GM13977 (cell line): ENCODE results near the gene TMEM45A.
"Not testable (repeated sequence)": the region's sequence is repeated elsewhere in the genome, so short reads cannot be mapped to it uniquely, and the experiment has no call there.

Source experiments
- DNase-seq: peaks from one replicate; pipeline ENCODE4 v3.0.0; 2012; ENCODE audit warnings: low spot score
- in situ Hi-C: fragments of 300-500 bp; cut with MboI; formaldehyde crosslinking; loops from one replicate; pipeline ENCODE4 v1.12.0; 2022; ENCODE audit warnings: low sequenced_read_pairs, low pct_unique_long_range_greater_than_20kb, mixed read lengths, inconsistent platforms; ENCODE audit not compliant: unreplicated experiment
- TF ChIP-seq, protein P1 (sequence below): IDR thresholded peaks from 2 replicates; pipeline ENCODE4 v1.5.1; 2012; ENCODE audit warnings: mild to moderate bottlenecking, control low read depth; ENCODE audit not compliant: insufficient read depth; ENCODE audit errors: extremely low read depth, missing control alignments

The TMEM45A gene

GRCh38 chr3:100503448-100503847 lies 11.0 kb downstream of the TMEM45A start:
- TF ChIP-seq, protein P1, sequence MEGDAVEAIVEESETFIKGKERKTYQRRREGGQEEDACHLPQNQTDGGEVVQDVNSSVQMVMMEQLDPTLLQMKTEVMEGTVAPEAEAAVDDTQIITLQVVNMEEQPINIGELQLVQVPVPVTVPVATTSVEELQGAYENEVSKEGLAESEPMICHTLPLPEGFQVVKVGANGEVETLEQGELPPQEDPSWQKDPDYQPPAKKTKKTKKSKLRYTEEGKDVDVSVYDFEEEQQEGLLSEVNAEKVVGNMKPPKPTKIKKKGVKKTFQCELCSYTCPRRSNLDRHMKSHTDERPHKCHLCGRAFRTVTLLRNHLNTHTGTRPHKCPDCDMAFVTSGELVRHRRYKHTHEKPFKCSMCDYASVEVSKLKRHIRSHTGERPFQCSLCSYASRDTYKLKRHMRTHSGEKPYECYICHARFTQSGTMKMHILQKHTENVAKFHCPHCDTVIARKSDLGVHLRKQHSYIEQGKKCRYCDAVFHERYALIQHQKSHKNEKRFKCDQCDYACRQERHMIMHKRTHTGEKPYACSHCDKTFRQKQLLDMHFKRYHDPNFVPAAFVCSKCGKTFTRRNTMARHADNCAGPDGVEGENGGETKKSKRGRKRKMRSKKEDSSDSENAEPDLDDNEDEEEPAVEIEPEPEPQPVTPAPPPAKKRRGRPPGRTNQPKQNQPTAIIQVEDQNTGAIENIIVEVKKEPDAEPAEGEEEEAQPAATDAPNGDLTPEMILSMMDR: no peak
- no peak for DNase-seq
- in situ Hi-C loops: no loop called here

DNA sequence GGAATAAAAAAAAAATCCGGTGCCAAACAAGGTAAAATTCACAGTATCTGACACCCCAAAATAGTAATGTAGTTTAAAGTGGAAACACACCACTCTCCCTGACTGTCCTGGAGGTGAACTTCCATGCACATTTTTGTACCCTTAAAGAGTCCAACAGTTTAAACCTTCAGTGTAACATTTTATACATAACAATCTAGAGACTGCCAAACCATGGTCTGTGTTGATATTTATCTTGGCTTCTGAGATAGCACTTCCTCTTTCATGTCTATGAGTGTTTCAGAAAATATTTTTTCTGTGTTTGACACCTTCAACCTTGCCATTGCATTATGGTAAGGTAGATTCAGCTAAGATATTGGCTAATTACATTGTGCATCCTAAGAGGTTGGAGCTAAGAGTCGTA lies 13.9 kb downstream of the TMEM45A start:
- no peak for DNase-seq
- in situ Hi-C loops: no loop called here
- TF ChIP-seq, protein P1: no peak

DNA sequence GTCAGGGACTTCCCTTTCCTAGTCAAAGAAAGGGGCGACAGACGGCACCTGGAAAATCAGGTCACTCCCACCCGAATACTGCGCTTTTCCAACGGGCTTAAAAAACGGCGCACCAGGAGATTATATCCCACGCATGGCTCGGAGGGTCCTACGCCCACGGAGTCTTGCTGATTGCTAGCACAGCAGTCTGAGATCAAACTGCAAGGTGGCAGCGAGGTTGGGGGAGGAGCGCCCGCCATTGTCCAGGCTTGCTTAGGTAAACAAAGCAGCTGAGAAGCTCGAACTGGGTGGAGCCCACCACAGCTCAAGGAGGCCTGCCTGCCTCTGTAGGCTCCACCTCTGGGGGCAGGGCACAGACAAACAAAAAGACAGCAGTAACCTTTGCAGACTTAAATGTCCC lies 17.4 kb downstream of the TMEM45A start:
- DNase-seq, in situ Hi-C loops: not testable (repeated sequence)

DNA sequence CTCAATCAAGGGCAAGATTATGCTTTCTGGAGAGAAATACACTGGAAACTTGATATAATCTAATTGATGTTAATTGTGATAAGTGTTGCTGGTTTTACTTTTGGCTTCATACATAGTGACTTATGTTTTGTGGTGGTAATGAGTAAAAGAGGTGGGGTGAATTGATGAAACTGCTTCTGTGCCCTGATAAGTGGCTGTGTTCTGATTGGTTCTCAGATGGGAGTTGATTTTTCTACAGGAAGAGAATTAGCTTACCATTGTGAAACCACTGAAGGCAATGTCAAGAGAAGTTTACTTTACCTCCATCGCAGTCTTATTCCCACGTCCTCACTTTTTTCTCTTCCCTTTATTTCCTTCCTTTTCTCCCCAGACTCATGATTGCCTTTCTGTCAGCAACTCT lies 23.8 kb downstream of the TMEM45A start:
- TF ChIP-seq, protein P1: no peak
- in situ Hi-C loops: no loop called here
- DNase-seq: no peak

- in situ Hi-C loops: no loop called here
- DNase-seq: no peak
- TF ChIP-seq, protein P1: no peak
Observed at GRCh38 chr3:100516838-100517237, 24.4 kb downstream of the TMEM45A start.

DNA sequence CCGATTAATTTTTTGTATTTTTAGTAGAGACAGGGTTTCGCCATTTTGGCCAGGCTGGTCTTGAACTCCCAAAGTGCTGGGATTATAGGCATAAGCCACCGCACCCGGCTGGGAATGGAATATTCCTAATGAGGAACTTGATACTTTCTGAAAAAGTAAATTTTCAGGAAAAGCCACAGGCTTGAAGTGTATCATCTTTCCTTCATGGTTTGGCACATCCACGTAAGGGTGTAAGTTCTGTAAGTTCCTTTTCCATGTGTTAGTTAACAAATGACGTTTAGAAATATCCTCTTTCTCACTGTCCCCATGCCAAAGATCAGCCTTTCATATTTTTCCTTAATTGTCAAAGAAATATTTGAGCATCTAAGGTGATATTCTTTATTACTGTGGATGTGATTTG lies 24.9 kb downstream of the TMEM45A start:
- no peak for DNase-seq
- in situ Hi-C loops: no loop called here
- TF ChIP-seq, protein P1: no peak

DNA sequence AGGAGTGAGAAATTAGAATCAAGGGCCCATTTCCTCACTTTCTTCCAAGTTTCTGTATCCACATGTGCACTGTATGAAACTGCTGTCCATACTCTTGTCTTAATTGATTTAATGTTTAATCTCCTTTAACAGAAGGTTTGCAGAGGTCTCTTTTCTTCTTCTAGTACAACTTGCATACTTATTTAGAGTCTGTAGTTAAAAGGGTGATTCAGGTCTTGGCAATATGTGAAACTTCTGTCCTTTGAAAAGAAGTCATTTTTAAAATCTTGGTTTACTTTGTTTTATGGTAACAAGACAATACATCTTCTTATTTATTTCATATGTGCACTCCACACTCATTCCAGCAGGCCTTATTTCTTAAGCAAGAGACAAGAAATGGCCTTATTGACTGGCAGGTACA lies 25.8 kb downstream of the TMEM45A start:
- in situ Hi-C loops: no loop called here
- TF ChIP-seq, protein P1: no peak
- no peak for DNase-seq
